Lung (tissue), 12 donors: ENCODE results near the gene NPHP1. TPM values are rescaled to one million over a fixed set of nuclear protein-coding genes. Genes with fewer than 3 reads are reported as not detected.
"Not testable (repeated sequence)": the region's sequence is repeated elsewhere in the genome, so short reads cannot be mapped to it uniquely, and the experiment has no call there.

Source experiments
- ATAC-seq: fragments of 200-7000 bp; cut with Tn5 transposase; one replicate; pipeline ENCODE4 v1.9.1; 2020; ENCODE audit warnings: moderate number of reproducible peaks; ENCODE audit not compliant: insufficient read depth, low FRiP score
- DNase-seq, 3 donors: peaks; one replicate each; pipeline ENCODE4 v3.0.0-alpha.2; 2013 to 2017
- H3K27ac ChIP-seq, 2 donors: one replicate each; pipeline ENCODE4 v1.5.1; 2013; ENCODE audit warnings: mild to moderate bottlenecking in 2 of 2, moderate library complexity in 2 of 2, control low read depth in 1 of 2, inconsistent platforms in 1 of 2, low read depth in 1 of 2, low read length in 1 of 2
- H3K27me3 ChIP-seq, 3 donors: one replicate each; pipeline ENCODE4 v1.5.1; 2013; ENCODE audit warnings: low read length in 2 of 3; ENCODE audit not compliant: control insufficient read depth in 3 of 3, insufficient read depth in 3 of 3
- H3K36me3 ChIP-seq, 4 donors: one replicate each; pipeline ENCODE4 v1.5.1; 2013; ENCODE audit warnings: low read length in 4 of 4, mild to moderate bottlenecking in 1 of 4, moderate library complexity in 1 of 4; ENCODE audit not compliant: control insufficient read depth in 4 of 4, insufficient read depth in 4 of 4
- H3K4me1 ChIP-seq, 5 donors: one replicate each; pipeline ENCODE4 v1.5.1; 2013; ENCODE audit warnings: low read length in 5 of 5, mild to moderate bottlenecking in 2 of 5, moderate library complexity in 1 of 5; ENCODE audit not compliant: control insufficient read depth in 5 of 5, insufficient read depth in 5 of 5
- H3K4me3 ChIP-seq: one replicate; pipeline ENCODE4 v1.5.1; 2013; ENCODE audit warnings: mild to moderate bottlenecking, control low read depth, moderate library complexity
- H3K9ac ChIP-seq, 2 donors: one replicate each; pipeline ENCODE4 v1.5.1; 2013; ENCODE audit warnings: low read length in 2 of 2, control low read depth in 1 of 2; ENCODE audit not compliant: insufficient read depth in 1 of 2
- H3K9me3 ChIP-seq, 4 donors: one replicate each; pipeline ENCODE4 v1.5.1; 2013; ENCODE audit warnings: low read length in 3 of 4, mild to moderate bottlenecking in 1 of 4, moderate library complexity in 1 of 4; ENCODE audit not compliant: control insufficient read depth in 4 of 4, insufficient read depth in 3 of 4
- WGBS, 2 donors: extraction: QIAGEN DNeasy Blood & Tissue Kit; methylation state at CpG; one replicate each; pipeline ENCODE4 v1.1.7; 2013; 5-methylcytosine and 5-hydroxymethylcytosine counted together
- polyA plus RNA-seq, 2 donors: library from polyadenylated mRNA; stranded (reverse); fragments of 200-250 nt; gene quantifications; one replicate each; pipeline ENCODE4 v1.2.1, GENCODE V29; 2013
- total RNA-seq, 2 donors: library from RNA; depleted of rRNA in 1 of 2; stranded (reverse); fragments of >200 nt in 1 of 2; gene quantifications; one replicate each; pipeline ENCODE4 v1.2.1, GENCODE V29; 2014 to 2021
- TF ChIP-seq, protein P1 (sequence below): IDR thresholded peaks from 2 replicates; pipeline ENCODE4 v1.5.1; 2012; ENCODE audit warnings: mild to moderate bottlenecking; ENCODE audit errors: control extremely low read depth, extremely low read depth
- donor health status: control.
- donor health status: control.
- donor health status: Bipolar disorder and iron deficiency.
- donor health status: healthy.
- donor health status: DM: yes; HTN: yes; CAD: no.

Gene NPHP1
- total and polyA plus RNA-seq, 4 donors = 6.0 to 17.1 (median 11.7) TPM

DNA sequence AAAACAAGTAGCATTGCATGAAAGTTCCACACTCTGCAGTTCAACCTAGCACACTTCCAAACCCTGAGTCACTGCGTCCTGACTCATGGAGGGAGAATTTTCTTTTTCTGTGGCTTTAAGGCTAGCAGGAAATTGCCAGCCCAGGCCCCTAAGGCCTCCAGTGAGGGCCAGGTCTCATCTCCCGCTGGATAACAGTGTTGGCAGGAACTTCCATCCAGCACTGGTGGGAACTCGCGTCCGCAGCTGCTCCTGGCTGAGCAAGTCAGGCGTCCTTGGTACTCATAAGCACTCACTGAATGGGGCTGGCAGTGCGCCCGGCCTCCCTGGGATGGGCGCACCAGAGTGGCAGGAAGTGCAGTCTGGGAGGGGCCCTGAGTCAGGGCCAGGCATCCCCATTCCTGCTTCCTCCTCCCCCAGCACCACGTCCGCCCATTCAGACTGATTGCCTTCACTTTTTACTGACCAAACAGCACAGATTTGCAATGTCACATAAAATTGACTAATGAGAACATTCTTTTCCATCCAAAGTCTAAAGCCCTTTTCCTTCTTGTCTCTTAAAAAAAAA lies 103.5 kb downstream of the NPHP1 start:
- 2 to 4% methylated on average over 11 of the region's 11 CpGs for WGBS, 2 donors
- peak; percentile 85 for ATAC-seq
- peak overlapping the region; percentile 86 to 96 for H3K27ac ChIP-seq
- peak overlapping the region in 1 of 2 donors; percentile 36 for H3K9ac ChIP-seq
- H3K9me3 ChIP-seq = no peaks in the 10 kb centered on the region
- TF ChIP-seq, protein P1, sequence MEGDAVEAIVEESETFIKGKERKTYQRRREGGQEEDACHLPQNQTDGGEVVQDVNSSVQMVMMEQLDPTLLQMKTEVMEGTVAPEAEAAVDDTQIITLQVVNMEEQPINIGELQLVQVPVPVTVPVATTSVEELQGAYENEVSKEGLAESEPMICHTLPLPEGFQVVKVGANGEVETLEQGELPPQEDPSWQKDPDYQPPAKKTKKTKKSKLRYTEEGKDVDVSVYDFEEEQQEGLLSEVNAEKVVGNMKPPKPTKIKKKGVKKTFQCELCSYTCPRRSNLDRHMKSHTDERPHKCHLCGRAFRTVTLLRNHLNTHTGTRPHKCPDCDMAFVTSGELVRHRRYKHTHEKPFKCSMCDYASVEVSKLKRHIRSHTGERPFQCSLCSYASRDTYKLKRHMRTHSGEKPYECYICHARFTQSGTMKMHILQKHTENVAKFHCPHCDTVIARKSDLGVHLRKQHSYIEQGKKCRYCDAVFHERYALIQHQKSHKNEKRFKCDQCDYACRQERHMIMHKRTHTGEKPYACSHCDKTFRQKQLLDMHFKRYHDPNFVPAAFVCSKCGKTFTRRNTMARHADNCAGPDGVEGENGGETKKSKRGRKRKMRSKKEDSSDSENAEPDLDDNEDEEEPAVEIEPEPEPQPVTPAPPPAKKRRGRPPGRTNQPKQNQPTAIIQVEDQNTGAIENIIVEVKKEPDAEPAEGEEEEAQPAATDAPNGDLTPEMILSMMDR = no peak
- H3K4me3 ChIP-seq = no peak overlapping the region
- peak; percentile 95 to 98 (median 96) for DNase-seq
- H3K27me3 ChIP-seq = no peaks in the 10 kb centered on the region
- peaks cover 2 to 50% (median 22%) of the 10 kb centered on the region in 5 donors for H3K4me1 ChIP-seq
- H3K36me3 ChIP-seq = no peaks in the 10 kb centered on the region

DNA sequence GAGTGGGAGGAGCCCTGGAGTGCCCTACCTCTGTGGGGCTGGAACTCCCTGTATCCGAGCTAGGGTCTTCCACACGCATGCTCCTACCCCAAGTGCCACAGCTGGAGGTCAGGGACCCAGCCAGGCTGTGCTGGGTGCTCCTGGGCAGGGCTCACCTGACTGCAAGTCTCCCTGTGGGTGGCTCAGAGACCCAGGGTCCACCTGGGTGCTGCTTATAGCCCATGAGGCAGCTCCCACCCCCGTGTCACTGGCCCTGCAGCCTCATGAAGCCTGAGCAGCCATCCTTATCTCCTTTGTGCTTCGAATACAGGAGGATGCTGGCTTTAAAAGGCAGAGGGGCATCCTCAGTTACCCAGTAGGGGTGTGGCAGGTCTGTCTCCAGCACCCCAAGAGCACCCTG lies 103.9 kb downstream of the NPHP1 start:
- WGBS, 2 donors = 59 to 73% methylated on average over 4 of the region's 4 CpGs
- not testable (repeated sequence) for H3K9ac ChIP-seq, DNase-seq, H3K9me3 ChIP-seq, ATAC-seq, H3K4me3 ChIP-seq, H3K27me3 ChIP-seq, H3K36me3 ChIP-seq
- Histone ChIP-seq H3K4me1 (peaks cover 2 to 54% (median 22%) of the 10 kb centered on the region in 5 donors), H3K27ac (peak overlapping the region; percentile 86 to 91)

DNA sequence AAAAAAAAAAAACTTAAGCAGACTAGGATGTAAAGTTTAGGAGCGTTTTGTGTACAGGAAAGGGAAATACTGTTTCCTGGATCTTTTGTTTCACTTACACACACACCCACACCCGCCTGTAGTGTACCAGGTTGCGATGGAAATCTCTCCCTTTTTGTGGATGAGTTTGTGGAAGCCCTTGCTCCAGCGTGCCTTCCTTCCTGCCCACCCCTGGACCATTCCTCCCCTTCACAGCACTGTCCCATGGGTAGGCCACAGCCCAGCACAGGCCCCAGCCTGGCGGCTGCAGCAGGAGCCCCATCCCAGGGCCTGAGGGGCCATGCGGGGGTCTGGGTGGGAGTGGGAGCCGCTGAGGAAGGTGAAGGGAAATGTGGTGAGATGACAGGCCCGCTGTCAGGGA lies 104.3 kb downstream of the NPHP1 start:
- H3K27me3 ChIP-seq = no peaks in the 10 kb centered on the region
- H3K4me3 ChIP-seq = no peak overlapping the region
- no peak for ATAC-seq
- 54 to 60% methylated on average over 7 to 8 of the region's 8 CpGs for WGBS, 2 donors
- no peaks in the 10 kb centered on the region for H3K36me3 ChIP-seq
- peaks cover 0 to 51% (median 21%) of the 10 kb centered on the region in 5 donors for H3K4me1 ChIP-seq
- TF ChIP-seq, protein P1 = no peak
- no peak for DNase-seq
- H3K9me3 ChIP-seq = no peaks in the 10 kb centered on the region
- peak overlapping the region; percentile 86 to 91 for H3K27ac ChIP-seq
- no peak overlapping the region for H3K9ac ChIP-seq

DNA sequence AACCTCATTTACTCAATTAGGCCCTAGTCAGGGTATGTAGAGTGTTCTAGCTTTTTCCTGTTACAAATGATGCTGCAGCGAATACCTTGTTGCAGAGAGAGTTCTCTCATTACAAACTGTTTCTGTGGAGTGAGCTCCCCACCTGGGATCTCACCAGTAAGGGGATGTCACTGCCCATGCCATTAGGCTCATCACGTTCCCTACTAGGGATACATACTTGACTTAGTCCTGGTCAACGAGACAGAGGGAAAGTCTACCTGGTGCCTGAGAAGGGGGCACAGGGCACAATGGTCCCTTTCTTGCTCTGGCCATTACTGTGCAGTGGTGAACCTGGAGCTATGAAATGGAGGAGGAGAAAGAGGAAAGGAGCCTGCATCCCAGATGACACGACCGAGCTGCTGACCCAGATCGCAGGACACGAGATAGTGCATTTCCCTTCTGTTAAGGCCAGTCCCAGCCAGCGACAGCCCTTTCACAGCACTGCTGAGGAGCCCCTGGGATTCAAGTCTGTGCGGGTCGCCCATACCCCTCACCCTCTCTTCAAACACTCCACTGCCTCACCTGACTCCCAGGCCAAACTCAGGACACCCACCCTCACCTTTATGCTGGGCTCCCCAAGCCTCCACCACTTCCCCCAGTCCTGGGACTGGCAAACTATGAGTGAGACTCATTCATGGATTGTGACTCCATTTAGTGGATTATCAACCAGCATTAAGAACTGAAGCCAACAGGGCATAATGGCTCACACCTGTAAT lies 105.2 kb downstream of the NPHP1 start:
- 69 to 78% methylated on average over 9 to 10 of the region's 10 CpGs for WGBS, 2 donors
- H3K4me1 ChIP-seq = peaks cover 0 to 46% (median 14%) of the 10 kb centered on the region in 5 donors

More for the DNA sequence above, 105.2 kb downstream of the NPHP1 start:
- H3K4me3 ChIP-seq = no peak overlapping the region
- no peaks in the 10 kb centered on the region for H3K27me3 ChIP-seq
- no peaks in the 10 kb centered on the region for H3K9me3 ChIP-seq
- peak overlapping the region in 1 of 2 donors; percentile 75 for H3K27ac ChIP-seq
- ATAC-seq = no peak
- TF ChIP-seq, protein P1 = no peak
- H3K9ac ChIP-seq = no peak overlapping the region
- H3K36me3 ChIP-seq = no peaks in the 10 kb centered on the region
- no peak for DNase-seq
